ENCODE data around the gene DMBX1. TPM values are rescaled to one million over a fixed set of nuclear protein-coding genes. Genes with fewer than 3 reads are reported as not detected.

Gene DMBX1
- total and polyA plus RNA-seq, 9 of the 15 experiments (the other 6 are each of a cell fraction or from before 2014, with no cell fraction given) = 0.25 to 4.3 (median 1.0) TPM

- no peak for TF ChIP-seq CREB1 (IDR thresholded peaks at IDR 0.05)
- TF ChIP-seq CREB1 (CRISPR knock-in tag; IDR thresholded peaks at IDR 0.05) = peak; percentile 33; the same call in 1 of the 2 replicates
- TF ChIP-seq ZFP30 (CRISPR knock-in tag; IDR thresholded peaks at IDR 0.05; ENCODE audit: borderline replicate concordance) = no peak
- TF ChIP-seq ZNF707 (CRISPR knock-in tag; conservative IDR thresholded peaks at IDR 0.05) = no peak
- TF ChIP-seq ZNF436 (CRISPR knock-in tag; IDR thresholded peaks at IDR 0.05) = no peak
- TF ChIP-seq E2F1 (CRISPR knock-in tag; IDR thresholded peaks at IDR 0.05) = no peak
- TF ChIP-seq MEF2A (IDR thresholded peaks at IDR 0.05; ENCODE audit: control insufficient read depth, low read depth, low read length) = no peak
- peak; percentile 16 for TF ChIP-seq ZFP36 (IDR thresholded peaks at IDR 0.05; ENCODE audit: low read depth, low read length, partially characterized antibody)
- TF ChIP-seq ZNF79 (CRISPR knock-in tag; IDR thresholded peaks at IDR 0.05; ENCODE audit: low read depth) = no peak
- no peak for TF ChIP-seq ZNF609 (CRISPR knock-in tag; IDR thresholded peaks at IDR 0.05; ENCODE audit: borderline replicate concordance)
- TF ChIP-seq KLF6 (CRISPR knock-in tag; IDR thresholded peaks at IDR 0.05; ENCODE audit: borderline replicate concordance) = no peak
- TF ChIP-seq SP2 (IDR thresholded peaks at IDR 0.05; ENCODE audit: extremely low read depth, low read depth, low read length, poor library complexity, severe bottlenecking) = peak; percentile 24
- no peak for TF ChIP-seq CREB3 (tag; conservative IDR thresholded peaks at IDR 0.05; ENCODE audit: low read depth)
- no peak for TF ChIP-seq ARID3B (CRISPR knock-in tag; IDR thresholded peaks at IDR 0.05; ENCODE audit: borderline replicate concordance)
- TF ChIP-seq ZNF140 (CRISPR knock-in tag; IDR thresholded peaks at IDR 0.05) = no peak
Observed at GRCh38 chr1:46527474-46528296, 38.0 kb downstream of the DMBX1 start (continued).
